PC-9 (cell line): ENCODE data around the gene CCDC85C. TPM values are rescaled to one million over a fixed set of nuclear protein-coding genes. Genes with fewer than 3 reads are reported as not detected.

ENCODE experiments used
- BruUV-seq: library from RNA; stranded (reverse); fragments of 400-500 nt; replicated peaks from 2 replicates; lab custom pipeline; 2021; lab: Mats Ljungman, UMichigan
- CTCF ChIA-PET: fragments of 300-600 bp; sonication (Branson Sonifier 250); formaldehyde crosslinking; loops from one replicate; lab custom pipeline; 2022; ENCODE audit warnings: antibody characterized with exemption; lab: Charles Lee
- POLR2A ChIA-PET: fragments of 300-600 bp; sonication (Branson Sonifier 250); formaldehyde crosslinking; loops from one replicate; lab custom pipeline; 2022; ENCODE audit warnings: antibody characterized with exemption; ENCODE audit not compliant: unreplicated experiment; lab: Charles Lee
- DNase-seq, 2 experiments: peaks; one replicate each; pipeline versions ENCODE4 v3.0.0 to v3.0.0-alpha.2; 2015 to 2022; ENCODE audit warnings: mixed read lengths in 1 of 2
- H2AFZ ChIP-seq: fragments of 200-600 bp; sonication (generic); 2 replicates; pipeline ENCODE4 v1.8.1; 2017; ENCODE audit warnings: antibody characterized with exemption
- H3F3A ChIP-seq: fragments of 200-600 bp; sonication (generic); 2 replicates; pipeline ENCODE4 v1.8.1; 2017; ENCODE audit warnings: antibody characterized with exemption, mild to moderate bottlenecking, low read depth; ENCODE audit not compliant: insufficient read depth
- H3K27ac ChIP-seq: fragments of 200-600 bp; sonication (generic); 2 replicates; pipeline ENCODE4 v1.6.1; 2016; ENCODE audit warnings: mixed run types
- H3K27me3 ChIP-seq: fragments of 200-600 bp; sonication (generic); 2 replicates; pipeline ENCODE4 v1.6.1; 2016; ENCODE audit warnings: low read depth, mixed run types; ENCODE audit not compliant: insufficient read depth
- H3K36me3 ChIP-seq: fragments of 200-600 bp; sonication (generic); 2 replicates; pipeline ENCODE4 v1.6.1; 2016; ENCODE audit warnings: low read depth, mixed run types
- H3K4me1 ChIP-seq: fragments of 200-600 bp; sonication (generic); replicated peaks from 2 replicates; pipeline ENCODE4 v1.6.1; 2016; ENCODE audit warnings: mixed run types; ENCODE audit not compliant: insufficient read depth
- H3K4me2 ChIP-seq: fragments of 200-600 bp; sonication (generic); 2 replicates; pipeline ENCODE4 v1.6.1; 2017; ENCODE audit warnings: mixed run types
- H3K4me3 ChIP-seq: fragments of 200-600 bp; sonication (generic); 2 replicates; pipeline ENCODE4 v1.6.1; 2016; ENCODE audit warnings: mixed run types
- H3K79me2 ChIP-seq: fragments of 200-600 bp; sonication (generic); 2 replicates; pipeline ENCODE4 v1.6.1; 2017; ENCODE audit warnings: low read depth, mixed run types
- H3K9me2 ChIP-seq: fragments of 200-600 bp; sonication (generic); 2 replicates; pipeline ENCODE4 v1.8.1; 2017; ENCODE audit warnings: mild to moderate bottlenecking; ENCODE audit not compliant: insufficient read depth
- H3K9me3 ChIP-seq: fragments of 200-600 bp; sonication (generic); 2 replicates; pipeline ENCODE4 v1.8.1; 2016; ENCODE audit warnings: low read depth; ENCODE audit not compliant: insufficient read depth
- H4K20me1 ChIP-seq: fragments of 200-600 bp; sonication (generic); 2 replicates; pipeline ENCODE4 v1.8.1; 2017; ENCODE audit not compliant: insufficient read depth
- EZH2 ChIP-seq: fragments of 200-600 bp; sonication (generic); IDR thresholded peaks from 2 replicates; pipeline ENCODE4 v1.8.0; 2017; ENCODE audit warnings: antibody characterized with exemption, low read depth
- intact Hi-C: fragments of 100-400 bp; cut with micrococcal nuclease; formaldehyde crosslinking; loops from one replicate; pipeline ENCODE4 v1.10.0; 2022; ENCODE audit not compliant: unreplicated experiment
- total RNA-seq: library from RNA; stranded (reverse); gene quantifications from 2 replicates; pipeline ENCODE4 v1.2.3, GENCODE V29; 2021
- TF ChIP-seq, protein P1 (sequence below): fragments of 200-600 bp; sonication (generic); conservative IDR thresholded peaks from 2 replicates; pipeline ENCODE4 v1.6.1; 2017; ENCODE audit warnings: mixed run types, antibody characterized with exemption, mild to moderate bottlenecking, moderate library complexity

The CCDC85C gene
- total RNA-seq, 1 experiment from 2014 or later: 21.2 TPM

GRCh38 chr14:99459481-99460100 is 144.4 kb downstream of the CCDC85C start:
- ChIA-PET CTCF (no interaction called here), POLR2A (no interaction called here)
- Histone ChIP-seq H3K9me3 (no peaks in the 10 kb centered on the region), H3K79me2 (no peaks in the 10 kb centered on the region), H3K4me2 (no peak overlapping the region), H3K4me3 (no peak overlapping the region), H3K4me1 (no peaks in the 10 kb centered on the region), H3K36me3 (no peaks in the 10 kb centered on the region), H3K27ac (no peak overlapping the region), H2AFZ (no peak overlapping the region), H3F3A (no peaks in the 10 kb centered on the region), H4K20me1 (no peaks in the 10 kb centered on the region), H3K9me2 (no peaks in the 10 kb centered on the region), H3K27me3 (no peaks in the 10 kb centered on the region)
- no TSS peak for BruUV-seq
- DNase-seq: no peak
- no peak for TF ChIP-seq EZH2
- TF ChIP-seq, protein P1, sequence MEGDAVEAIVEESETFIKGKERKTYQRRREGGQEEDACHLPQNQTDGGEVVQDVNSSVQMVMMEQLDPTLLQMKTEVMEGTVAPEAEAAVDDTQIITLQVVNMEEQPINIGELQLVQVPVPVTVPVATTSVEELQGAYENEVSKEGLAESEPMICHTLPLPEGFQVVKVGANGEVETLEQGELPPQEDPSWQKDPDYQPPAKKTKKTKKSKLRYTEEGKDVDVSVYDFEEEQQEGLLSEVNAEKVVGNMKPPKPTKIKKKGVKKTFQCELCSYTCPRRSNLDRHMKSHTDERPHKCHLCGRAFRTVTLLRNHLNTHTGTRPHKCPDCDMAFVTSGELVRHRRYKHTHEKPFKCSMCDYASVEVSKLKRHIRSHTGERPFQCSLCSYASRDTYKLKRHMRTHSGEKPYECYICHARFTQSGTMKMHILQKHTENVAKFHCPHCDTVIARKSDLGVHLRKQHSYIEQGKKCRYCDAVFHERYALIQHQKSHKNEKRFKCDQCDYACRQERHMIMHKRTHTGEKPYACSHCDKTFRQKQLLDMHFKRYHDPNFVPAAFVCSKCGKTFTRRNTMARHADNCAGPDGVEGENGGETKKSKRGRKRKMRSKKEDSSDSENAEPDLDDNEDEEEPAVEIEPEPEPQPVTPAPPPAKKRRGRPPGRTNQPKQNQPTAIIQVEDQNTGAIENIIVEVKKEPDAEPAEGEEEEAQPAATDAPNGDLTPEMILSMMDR: no peak
- intact Hi-C loops: no loop called here

DNA sequence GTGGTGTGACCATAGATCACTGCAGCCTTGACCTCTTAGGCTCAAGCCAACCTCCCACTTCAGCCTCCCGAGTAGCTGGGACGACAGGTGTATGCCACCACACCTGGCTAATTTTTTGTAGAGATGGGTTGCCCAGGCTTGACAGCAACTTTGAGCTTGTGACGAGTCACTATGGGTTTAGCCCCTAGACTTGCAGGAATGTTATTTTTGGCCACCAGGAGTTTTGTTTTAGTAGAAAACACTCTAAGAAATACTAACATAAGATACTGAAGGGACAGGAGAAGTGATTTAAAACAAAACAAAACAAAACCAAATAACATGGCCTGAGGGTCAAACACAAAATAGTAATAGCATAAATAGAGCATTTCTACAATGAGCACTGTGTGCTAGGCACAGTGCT is 149.8 kb downstream of the CCDC85C start:
- POLR2A ChIA-PET: no interaction called here
- Histone ChIP-seq H3K79me2 (no peaks in the 10 kb centered on the region), H2AFZ (no peak overlapping the region), H3K9me3 (no peaks in the 10 kb centered on the region), H3K27ac (no peak overlapping the region), H3K9me2 (no peaks in the 10 kb centered on the region), H3K4me2 (no peak overlapping the region), H3K36me3 (no peaks in the 10 kb centered on the region), H3K4me1 (no peaks in the 10 kb centered on the region), H4K20me1 (no peaks in the 10 kb centered on the region), H3F3A (no peaks in the 10 kb centered on the region), H3K4me3 (no peak overlapping the region), H3K27me3 (no peaks in the 10 kb centered on the region)
- intact Hi-C loops: no loop called here
- TF ChIP-seq EZH2: no peak
- TF ChIP-seq, protein P1: no peak
- CTCF ChIA-PET: no interaction called here
- no peak for DNase-seq
- no TSS peak for BruUV-seq

DNA sequence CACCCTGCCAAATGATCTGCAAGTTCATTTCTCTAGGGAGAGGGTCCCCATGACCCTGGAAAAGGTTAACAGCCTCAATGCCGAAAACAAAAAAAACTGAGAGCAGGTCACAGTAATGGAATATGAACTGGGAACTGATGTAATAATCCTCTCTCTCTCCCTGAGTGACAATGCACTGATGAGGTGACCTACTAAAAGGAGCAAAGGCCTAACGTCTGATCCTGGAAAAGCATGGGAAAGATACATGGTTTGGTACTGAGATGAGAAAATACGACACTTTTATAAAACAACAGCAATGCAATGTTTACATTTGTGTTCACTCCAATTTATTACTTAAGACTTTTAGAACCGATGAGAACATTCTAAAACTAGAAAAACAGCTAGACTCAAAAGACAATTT is 151.0 kb downstream of the CCDC85C start:
- no peaks in the 10 kb centered on the region for H3K9me3 ChIP-seq
- no peaks in the 10 kb centered on the region for H3F3A ChIP-seq
- H3K9me2 ChIP-seq: no peaks in the 10 kb centered on the region
- no peaks in the 10 kb centered on the region for H3K4me1 ChIP-seq
- no peak for DNase-seq
- BruUV-seq: no TSS peak
- no peak overlapping the region for H3K4me2 ChIP-seq
- no peaks in the 10 kb centered on the region for H3K27me3 ChIP-seq
- H3K4me3 ChIP-seq: no peak overlapping the region
- no peak overlapping the region for H3K27ac ChIP-seq
- TF ChIP-seq EZH2: no peak
- TF ChIP-seq, protein P1: no peak
- H4K20me1 ChIP-seq: no peaks in the 10 kb centered on the region
- H2AFZ ChIP-seq: no peak overlapping the region
- ChIA-PET CTCF (no interaction called here), POLR2A (no interaction called here)
- intact Hi-C loops: no loop called here
- H3K36me3 ChIP-seq: no peaks in the 10 kb centered on the region
- H3K79me2 ChIP-seq: no peaks in the 10 kb centered on the region
